GM18511 (cell line): ENCODE measurements around the gene RBFOX1.

Experiments
- ATAC-seq: cut with Tn5 transposase; IDR thresholded peaks from one replicate; pipeline ENCODE4 v1.9.1; 2021; ENCODE audit warnings: mild to moderate bottlenecking, moderate library complexity; ENCODE audit not compliant: unreplicated experiment

RBFOX1 gene

DNA sequence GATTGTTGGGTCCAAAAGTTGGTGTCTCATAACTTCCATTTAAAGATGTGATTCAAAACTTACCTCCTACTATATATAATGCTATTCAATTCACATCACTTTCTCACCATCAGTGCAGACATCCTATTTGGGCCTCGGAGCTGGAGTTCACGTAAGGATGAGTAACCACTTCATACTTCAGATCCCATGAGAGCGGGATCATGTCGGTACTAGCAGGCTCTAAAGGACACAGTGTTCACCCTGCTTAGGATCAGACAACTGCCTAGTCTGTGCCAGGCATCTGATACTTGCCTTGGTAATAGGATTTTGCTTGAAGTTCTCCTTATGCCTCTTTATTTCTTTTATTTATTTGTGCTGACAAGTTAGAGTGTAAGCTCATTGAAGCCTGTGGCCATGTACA is 39.5 kb downstream of the RBFOX1 start:
- ATAC-seq, result no peak

DNA sequence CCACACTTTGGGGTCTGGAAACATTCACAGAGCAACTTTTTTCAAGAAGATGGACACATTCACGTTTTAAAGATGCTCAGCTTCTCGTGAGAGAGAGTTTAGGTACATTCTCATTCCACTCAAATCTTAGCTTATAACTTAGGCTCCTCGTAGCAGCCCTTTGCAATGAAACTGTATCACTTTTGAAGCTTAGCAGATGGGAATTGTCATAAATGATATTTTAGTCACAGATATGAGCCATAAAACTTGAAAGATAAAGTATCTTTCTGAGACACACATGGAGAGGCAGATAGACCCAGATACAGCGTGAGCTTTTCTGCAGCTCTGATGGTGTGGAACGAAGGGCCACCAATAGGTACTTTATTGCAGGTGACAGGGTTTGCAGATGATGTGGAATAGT is 41.1 kb downstream of the RBFOX1 start:
- no peak for ATAC-seq

DNA sequence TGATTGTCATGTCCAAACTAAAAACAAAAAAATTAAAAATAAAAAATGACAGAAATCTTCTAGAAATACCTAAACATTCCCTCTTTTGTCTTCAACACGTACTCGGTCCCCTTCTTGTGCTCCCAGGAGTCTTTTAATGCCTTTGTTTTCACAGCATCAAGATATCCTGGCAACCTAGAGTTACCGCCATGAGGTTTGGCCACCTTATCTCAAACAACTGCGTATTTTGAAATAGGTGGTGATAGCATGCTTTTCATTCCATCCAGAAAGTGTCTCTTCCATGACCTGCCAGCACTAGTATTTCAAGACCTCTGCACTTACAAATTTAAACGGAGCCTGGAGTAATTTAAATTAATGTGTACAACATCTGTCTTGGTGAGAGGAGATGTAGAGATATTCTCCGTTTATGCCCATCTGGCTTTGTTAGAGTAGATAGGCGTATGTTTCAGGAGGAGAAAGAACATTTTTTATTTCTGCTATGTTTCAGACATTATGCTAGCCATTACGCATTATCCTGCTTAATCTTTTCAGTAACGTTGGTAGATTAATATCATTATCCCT is 42.0 kb downstream of the RBFOX1 start:
- ATAC-seq, result no peak

DNA sequence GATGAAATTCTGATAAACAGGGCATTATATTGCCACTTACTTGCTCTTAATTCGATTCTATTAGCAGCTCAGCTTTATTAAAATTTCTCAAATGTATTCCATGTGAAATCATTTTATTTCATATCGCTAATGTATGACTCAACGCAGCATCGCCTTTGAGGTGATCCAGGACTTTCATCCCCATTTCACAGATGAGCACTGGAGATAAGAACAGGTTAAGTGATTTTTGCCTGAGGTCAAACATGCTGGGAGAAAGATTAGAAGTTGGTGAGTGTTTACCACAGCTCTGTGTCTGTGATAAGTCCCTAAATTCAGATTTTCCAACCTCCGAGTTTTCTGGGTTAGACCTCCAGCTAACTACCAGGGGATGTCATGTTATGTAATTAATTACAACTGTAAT is 43.6 kb downstream of the RBFOX1 start:
- ATAC-seq, result no peak

DNA sequence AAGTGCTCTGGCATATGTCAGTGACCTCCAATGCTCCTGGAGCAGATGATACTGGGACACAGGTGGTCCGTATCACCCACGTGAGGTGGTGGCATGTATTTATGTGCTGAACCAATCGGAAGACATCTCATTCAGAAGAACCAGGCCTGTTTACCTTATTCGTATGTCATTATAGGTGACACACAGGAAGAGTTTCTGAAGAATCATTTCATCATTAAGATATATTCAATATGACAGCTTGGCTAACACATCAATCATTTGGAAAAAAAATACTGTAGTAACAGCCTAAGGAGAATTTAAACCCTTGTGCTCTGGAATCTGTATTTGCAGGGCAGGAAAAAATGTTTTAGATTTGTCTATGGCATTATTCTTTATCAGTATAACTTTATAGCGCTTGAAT is 44.6 kb downstream of the RBFOX1 start:
- ATAC-seq, result no peak

DNA sequence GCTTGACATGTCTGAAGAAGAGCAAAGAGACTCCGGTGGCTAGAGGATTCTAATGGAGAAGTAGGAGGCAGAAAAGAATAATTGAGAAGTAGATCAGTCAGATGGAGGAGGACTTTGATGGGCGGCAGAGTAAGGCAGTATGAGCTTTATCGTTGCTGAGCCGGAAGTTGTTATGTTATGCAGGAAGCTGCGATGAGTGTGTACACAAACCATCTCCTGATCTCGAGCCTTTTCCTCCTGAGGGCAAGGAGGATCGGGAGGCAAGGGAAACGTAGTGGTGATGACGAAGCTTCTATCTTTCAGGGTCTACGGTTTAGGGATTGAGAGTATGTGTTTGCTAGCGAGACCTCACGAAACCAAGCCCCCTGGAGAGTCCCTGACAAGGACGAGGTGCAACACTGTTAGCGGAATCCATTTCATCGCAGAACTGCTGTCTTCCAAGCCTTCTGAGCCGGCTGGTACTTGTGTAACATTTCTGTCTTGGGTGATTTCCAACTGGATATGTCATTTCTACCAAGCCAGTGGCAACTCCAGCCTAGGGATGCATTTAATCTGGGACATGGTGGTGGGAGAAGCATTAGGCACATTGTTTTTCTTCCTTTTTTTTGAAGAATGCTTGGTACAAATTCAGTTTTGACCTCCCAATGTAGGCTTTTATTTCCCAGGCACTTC is 45.5 kb downstream of the RBFOX1 start:
- no peak for ATAC-seq

DNA sequence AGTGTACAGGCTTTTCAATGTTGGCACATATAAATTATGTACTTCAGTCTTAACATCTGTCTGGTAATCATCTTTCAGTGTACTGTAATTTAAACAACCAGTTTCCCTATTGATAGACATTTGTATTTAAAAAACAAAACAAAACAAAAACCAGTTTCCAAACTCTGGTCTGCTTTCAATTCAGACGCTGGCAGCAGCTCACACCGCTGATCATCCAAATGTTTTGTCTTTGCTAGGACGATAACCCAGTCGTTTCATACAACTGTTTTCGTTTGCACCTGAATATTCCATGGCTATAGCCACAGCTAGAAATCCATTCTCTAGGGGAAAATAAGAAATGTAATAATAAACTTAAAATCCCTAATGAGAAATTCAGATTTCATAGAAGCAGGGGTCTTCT is 47.8 kb downstream of the RBFOX1 start:
- ATAC-seq, result no peak

DNA sequence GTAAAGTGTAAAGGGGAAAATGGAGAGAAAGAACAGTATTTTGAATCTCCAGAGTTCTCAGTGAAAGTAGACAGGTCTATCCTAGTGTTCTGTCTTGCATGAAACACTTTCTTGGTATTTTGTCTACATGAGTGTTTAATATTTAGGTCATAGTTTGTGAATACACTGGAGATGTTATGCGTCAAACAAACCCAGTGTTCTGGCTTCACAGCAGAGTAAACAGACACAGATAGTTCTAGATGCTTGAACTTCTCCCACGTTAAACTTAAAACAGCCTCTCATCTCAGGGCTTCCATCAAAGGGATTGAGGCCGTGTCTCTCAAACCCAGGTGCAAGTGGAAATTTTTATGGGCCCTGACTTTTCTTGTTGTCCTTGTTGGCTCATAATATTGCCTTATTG is 48.3 kb downstream of the RBFOX1 start:
- no peak for ATAC-seq

DNA sequence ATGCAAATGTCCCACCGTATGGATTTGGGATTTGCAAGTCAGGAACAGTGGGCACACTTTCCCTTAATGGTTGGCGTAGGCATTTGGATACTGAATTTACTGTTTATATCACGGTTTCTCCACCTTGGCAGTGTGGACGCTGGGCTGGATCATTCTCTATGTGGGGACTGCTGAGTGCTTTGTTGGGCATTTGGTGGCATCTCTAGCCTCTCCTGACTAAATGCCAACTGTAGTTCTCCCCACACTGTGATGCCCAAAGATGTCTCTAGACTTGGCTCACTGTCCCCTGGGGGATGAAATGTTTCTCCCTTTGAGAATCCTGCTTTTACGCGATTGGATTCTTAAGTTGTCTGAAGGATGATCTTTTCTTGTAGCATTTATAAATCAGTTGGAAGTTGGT is 49.0 kb downstream of the RBFOX1 start:
- no peak for ATAC-seq

DNA sequence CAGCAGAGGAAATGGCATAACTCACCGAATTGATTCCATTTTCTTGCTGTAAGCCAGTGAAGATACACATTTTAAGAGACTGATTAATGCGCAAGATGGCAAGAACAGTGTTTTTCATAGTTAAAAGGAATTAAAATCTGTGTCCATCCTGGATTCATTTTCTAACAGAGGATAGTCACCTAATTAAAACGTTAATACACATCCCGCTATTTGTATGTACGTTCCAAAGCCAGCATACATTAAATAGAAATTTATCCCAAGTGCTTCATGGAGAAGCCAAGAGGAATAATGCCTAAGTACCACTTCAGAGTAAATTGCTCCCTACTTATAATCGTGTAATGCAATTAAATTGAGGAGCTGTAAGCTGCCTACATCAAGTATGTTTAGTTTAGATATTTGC is 49.9 kb downstream of the RBFOX1 start:
- ATAC-seq, result no peak

DNA sequence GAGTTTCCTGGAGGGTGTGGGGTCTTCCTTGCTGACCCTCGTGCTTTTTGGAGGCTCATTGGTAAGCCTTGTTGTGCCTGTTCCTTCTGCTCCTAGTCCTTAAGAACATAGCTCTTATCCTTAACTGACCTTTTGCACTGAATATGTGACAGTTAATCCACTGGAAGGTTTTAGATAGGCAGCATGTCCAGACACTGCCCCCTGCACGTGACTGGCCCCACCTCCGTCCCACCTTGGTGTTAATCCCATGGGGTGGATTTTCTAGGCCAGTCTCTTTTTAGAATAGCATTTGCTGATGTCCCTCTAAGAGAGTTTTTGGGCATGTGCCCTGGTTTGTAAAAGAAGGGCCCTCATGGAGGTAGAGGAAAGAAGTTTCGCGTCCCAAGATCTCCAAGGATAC is 58.3 kb downstream of the RBFOX1 start:
- no peak for ATAC-seq

DNA sequence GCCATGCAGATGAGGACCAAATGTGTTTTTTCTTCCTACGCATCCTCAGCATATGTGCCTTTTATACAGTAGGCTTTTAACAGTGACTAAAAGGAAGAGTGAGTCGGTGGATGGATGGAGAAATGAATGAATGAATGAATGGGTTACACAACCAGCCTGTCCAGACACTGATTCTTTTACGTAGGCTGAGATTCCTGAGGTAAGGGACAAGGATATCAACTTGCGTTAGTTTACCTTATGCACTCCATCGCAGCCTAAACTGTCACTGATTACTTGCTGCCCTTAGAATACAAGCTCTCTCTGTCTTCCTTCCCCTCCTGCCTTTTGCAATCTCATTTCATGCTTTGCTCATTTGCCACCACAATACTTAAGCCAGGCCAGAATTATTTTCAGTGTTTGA is 59.0 kb downstream of the RBFOX1 start:
- no peak for ATAC-seq

DNA sequence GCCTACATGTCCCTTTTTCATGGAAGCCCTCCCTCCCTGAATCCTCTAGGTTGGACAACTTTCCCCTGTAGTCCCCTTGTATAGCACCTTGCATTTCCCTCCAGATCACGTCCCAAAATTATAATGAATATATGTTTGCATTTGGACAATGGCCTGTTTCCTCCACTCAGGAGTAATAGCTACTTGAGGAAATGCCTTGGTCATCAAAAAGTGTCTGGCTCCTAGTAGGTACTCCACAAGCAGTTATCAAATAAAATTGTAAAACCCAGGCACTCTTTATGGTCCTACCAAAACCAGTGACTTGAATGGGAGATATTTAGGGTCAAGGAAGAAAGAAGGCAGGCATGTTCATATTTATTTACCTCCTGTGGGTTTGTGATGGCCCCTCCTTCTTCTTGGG is 59.6 kb downstream of the RBFOX1 start:
- no peak for ATAC-seq

DNA sequence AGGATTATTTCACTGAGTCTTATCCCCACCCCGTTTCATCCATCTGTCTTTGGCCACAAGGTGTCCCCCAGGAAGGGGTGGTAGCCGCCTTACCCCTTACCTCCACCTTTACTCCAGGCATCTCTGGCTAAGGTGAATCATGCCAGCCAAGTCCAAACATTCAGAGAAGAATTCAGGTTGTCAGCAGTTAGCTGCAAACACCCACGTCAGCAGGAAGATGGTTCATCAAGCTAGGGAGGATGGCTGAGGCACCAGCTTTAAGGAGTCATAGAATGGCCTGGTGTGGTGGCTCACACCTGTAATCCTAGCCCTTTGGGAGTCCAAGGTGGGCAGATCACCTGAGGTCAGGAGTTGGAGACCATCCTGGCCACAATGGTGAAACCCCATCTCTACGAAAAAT is 61.0 kb downstream of the RBFOX1 start:
- ATAC-seq, result no peak

DNA sequence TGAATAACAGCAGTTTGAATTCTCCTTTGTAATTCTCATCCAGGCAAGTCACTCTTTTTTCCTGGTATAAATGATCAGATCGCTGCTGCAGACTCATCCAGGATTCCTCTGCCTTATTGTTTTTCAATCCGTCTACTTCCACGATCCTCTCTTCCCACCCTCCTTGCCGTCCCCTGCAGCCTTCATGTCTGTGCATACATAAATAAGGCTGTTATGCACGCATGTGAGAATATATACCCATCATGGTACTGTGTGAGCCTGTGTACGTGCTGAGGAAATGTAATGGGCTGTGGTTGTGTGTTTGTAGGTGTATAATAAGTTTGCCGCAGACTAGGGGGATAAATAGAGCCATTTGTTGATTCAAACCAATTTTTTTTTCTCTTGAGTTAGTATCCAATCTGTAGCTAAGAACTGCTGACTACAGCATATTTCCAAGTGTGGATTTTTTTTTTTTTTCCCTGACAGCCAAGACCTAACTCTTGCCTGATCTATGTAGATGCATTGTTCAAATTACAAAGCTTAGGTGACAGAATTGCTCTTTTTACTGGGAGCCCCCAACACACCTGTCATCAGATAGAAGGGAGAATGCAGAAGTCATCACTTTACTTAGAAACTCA is 62.2 kb downstream of the RBFOX1 start:
- no peak for ATAC-seq

DNA sequence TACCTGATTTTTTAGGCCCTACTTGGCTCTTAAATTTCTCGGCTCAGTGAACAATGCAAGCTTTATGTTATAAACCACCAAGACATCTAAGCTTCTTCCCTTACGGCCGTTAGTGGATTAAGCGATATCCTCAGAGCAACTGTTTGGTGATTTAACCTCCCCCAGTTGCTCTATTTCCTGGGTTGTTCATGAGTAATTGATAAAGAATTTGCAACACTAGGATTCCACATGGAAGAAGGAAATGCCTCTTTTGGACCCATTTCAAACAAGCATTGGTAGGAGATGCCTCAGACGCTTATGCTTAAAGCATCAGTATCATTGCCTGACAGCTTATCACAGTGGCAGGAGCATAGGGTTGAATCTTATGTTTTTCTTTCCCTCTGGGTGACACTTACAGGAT is 65.3 kb downstream of the RBFOX1 start:
- ATAC-seq, result no peak

DNA sequence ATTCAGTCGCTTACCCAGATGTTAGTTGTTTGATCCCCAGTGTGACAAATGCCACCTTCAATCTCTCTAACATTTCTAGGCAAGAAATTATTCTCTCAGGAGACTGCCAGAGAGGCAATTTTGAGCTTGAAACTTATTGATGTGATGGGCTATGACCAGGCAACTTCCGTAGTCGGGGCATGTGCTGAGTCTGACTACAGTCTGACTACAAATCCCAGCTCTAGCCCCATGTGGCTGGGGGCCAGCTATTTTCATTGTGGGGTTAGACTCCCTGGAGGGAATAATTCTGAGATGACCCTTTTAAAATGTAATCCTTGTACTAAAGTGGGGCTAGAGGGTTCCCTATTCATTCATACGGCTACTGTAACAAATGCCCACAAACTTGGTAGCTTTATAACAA is 65.9 kb downstream of the RBFOX1 start:
- ATAC-seq, result no peak

DNA sequence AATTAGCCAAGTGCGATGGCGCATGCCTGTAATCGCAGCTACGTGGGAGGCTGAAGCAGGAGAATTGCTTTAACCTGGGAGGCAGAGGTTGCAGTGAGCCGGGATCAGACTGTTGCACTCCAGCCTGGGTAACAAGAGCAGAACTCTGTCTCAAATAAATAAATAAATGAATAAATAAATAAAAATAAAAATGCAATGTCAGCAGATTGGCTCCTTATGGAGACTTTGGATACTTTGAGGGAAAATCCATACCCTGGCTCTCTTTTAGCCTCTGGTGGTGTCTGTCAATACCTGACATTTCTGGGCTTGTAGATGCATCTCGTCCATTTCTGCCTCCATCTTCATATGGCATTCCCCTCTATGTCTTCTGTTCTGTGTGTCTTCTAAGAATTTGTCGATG is 66.7 kb downstream of the RBFOX1 start:
- no peak for ATAC-seq

DNA sequence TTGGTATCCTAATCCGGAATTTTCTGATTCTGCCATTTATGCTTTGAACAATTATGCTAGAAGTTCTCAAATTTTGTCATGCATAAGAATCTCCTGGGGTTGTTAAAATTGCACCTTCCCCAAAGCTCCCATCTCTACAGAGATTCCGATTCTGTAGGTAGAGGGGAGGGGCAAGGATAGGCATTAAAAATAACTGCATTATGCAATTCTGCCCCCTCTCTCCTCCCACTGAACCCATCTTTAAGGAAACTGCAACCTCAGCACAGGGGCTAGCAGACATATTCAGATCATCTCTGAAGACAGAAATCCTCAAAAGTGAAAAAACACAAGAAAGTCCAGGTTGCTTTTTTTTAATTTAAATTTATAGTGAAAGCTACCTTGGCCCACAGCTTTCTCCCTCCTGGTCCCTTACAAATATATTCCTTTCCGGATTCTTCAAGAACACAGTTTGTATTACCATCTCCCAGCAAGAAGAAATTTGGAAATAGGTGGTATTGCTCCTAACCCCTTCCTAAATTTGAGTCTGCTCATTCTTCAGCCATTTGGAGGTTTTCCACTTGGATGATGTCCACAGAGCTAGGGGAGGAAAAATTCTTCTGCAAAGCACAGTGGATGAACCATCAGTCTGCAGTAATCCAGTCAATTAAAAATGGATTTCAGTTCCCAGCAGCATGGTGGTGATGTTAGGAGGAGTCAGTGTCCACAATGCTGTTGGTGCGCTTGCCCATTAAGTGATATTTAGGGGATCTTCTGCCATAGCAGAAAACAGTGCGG is 67.7 kb downstream of the RBFOX1 start:
- ATAC-seq, result no peak

DNA sequence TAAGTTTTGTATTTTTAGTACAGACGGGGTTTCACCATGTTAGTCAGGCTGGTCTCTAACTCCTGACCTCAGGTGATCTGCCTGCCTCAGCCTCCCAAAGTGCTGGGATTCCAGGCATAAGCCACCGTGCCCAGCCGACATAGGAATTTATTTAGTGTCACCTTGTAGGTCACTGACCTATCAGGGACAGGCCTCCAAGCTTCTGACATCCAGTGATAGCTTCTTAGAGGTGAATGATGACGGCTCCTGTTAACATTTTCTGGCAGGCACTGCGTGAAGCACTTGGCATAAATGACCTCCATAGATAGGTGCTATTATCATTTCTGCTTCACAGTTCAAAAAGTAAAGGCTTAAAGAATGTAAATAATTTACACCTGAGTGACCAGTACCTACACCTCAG is 71.6 kb downstream of the RBFOX1 start:
- ATAC-seq, result no peak

DNA sequence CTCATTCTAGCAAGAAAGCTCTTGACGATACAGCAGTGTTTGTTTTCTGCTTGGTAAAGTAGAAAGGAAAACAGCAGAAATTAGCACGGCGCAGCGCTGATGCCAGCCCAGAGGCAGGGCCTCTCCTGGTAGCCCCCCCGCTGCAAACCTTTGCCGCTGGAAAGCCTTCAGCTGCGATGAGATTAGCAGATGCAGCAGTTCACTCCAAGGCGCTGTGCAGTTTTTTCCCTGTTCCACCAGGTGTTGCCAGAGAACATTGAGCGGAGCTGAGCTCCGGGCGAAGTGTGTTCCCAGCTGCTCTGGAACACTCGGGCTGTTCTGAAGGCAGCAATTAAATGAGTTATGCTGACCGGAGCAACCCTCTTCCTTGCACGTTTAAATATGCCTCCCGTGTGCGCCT is 72.5 kb downstream of the RBFOX1 start:
- no peak for ATAC-seq
